CD8-positive, alpha-beta memory T cell (primary cell): ENCODE results near the gene CYP20A1. TPM values are rescaled to one million over a fixed set of nuclear protein-coding genes. Genes with fewer than 3 reads are reported as not detected.
A peak's percentile ranks its signal among the peaks of the same experiment; 100 is the strongest.
"Not testable (repeated sequence)": the region's sequence is repeated elsewhere in the genome, so short reads cannot be mapped to it uniquely, and the experiment has no call there.

Experiments
- CTCF ChIA-PET: fragments of 350-600 bp; sonication (Branson Sonifier 250); formaldehyde crosslinking; loops from one replicate; lab custom pipeline; 2021; ENCODE audit warnings: antibody characterized with exemption; lab: Charles Lee
- POLR2A ChIA-PET: fragments of 350-600 bp; sonication (Branson Sonifier 250); formaldehyde crosslinking; loops from one replicate; lab custom pipeline; 2021; ENCODE audit warnings: antibody characterized with exemption; lab: Charles Lee
- DNase-seq, 5 donors: peaks; one replicate each; pipeline versions ENCODE4 v3.0.0 to v3.0.0-alpha.2; 2020 to 2022; ENCODE audit warnings: mixed read lengths in 1 of 5
- H3K27ac ChIP-seq: one replicate; pipeline ENCODE4 v1.7.0; 2013; ENCODE audit warnings: low read depth, mild to moderate bottlenecking, low read length, moderate library complexity
- H3K27me3 ChIP-seq: 2 replicates; pipeline ENCODE4 v1.7.0; 2013; ENCODE audit warnings: low read length, mild to moderate bottlenecking; ENCODE audit not compliant: insufficient read depth, poor library complexity, severe bottlenecking
- H3K36me3 ChIP-seq: 2 replicates; pipeline ENCODE4 v1.7.0; 2013; ENCODE audit warnings: mild to moderate bottlenecking, low read length, moderate library complexity; ENCODE audit not compliant: insufficient read depth
- H3K4me1 ChIP-seq: 2 replicates; pipeline ENCODE4 v1.7.0; 2013; ENCODE audit warnings: mild to moderate bottlenecking, low read length, moderate library complexity; ENCODE audit not compliant: insufficient read depth
- H3K4me3 ChIP-seq: 2 replicates; pipeline ENCODE4 v1.7.0; 2013; ENCODE audit warnings: mild to moderate bottlenecking, low read length
- H3K9me3 ChIP-seq: 2 replicates; pipeline ENCODE4 v1.7.0; 2013; ENCODE audit warnings: mild to moderate bottlenecking, low read length
- H3K27ac Mint-ChIP-seq, 8 donors: one replicate each; pipeline ENCODE4 v1.8.0; 2020 to 2021; ENCODE audit warnings: mixed read lengths in 8 of 8, mild to moderate bottlenecking in 6 of 8, inconsistent platforms in 3 of 8, moderate library complexity in 3 of 8
- H3K27me3 Mint-ChIP-seq, 2 donors: one replicate each; pipeline ENCODE4 v1.8.0; 2020 to 2021; ENCODE audit warnings: mixed read lengths in 2 of 2, mild to moderate bottlenecking in 1 of 2, moderate library complexity in 1 of 2
- H3K36me3 Mint-ChIP-seq, 3 donors: one replicate each; pipeline ENCODE4 v1.8.0; 2020 to 2021; ENCODE audit warnings: mixed read lengths in 3 of 3, inconsistent platforms in 1 of 3, mild to moderate bottlenecking in 1 of 3
- H3K4me1 Mint-ChIP-seq, 3 donors: one replicate each; pipeline ENCODE4 v1.8.0; 2020 to 2021; ENCODE audit warnings: mixed read lengths in 3 of 3, inconsistent platforms in 1 of 3, mild to moderate bottlenecking in 1 of 3
- H3K4me3 Mint-ChIP-seq, 7 donors: one replicate each; pipeline ENCODE4 v1.8.0; 2020 to 2021; ENCODE audit warnings: mixed read lengths in 7 of 7, mild to moderate bottlenecking in 6 of 7, moderate library complexity in 4 of 7, inconsistent platforms in 2 of 7
- H3K9me3 Mint-ChIP-seq, 5 donors: one replicate each; pipeline ENCODE4 v1.8.0; 2020 to 2022; ENCODE audit warnings: mixed read lengths in 5 of 5, mild to moderate bottlenecking in 3 of 5, moderate library complexity in 2 of 5, inconsistent platforms in 1 of 5
- polyA plus RNA-seq: library from polyadenylated mRNA; unstranded; fragments of 300-500 nt; fragmentation: Illumina TruSeq; gene quantifications from one replicate; pipeline ENCODE4 v1.2.3, GENCODE V29; 2021
- total RNA-seq, 2 experiments: library from RNA; stranded (reverse); gene quantifications; one replicate each; pipeline ENCODE4 v1.2.3, GENCODE V29; 2021

Gene CYP20A1
- total and polyA plus RNA-seq, 3 experiments from 2014 or later: 28.5 to 41.7 (median 28.6) TPM

GRCh38 chr2:203246646-203247045 lies 7.8 kb downstream of the CYP20A1 start:
- ChIA-PET POLR2A (no interaction called here), CTCF (no interaction called here)
- H3K4me3 Mint-ChIP-seq: no peak overlapping the region
- peaks cover 5 to 67% (median 20%) of the 10 kb centered on the region in 3 donors for H3K36me3 Mint-ChIP-seq
- no peak overlapping the region for H3K4me3 ChIP-seq
- H3K27me3 ChIP-seq: no peaks in the 10 kb centered on the region
- H3K4me1 ChIP-seq: no peaks in the 10 kb centered on the region
- H3K27me3 Mint-ChIP-seq: no peaks in the 10 kb centered on the region
- H3K36me3 ChIP-seq: peaks cover 12% of the 10 kb centered on the region
- H3K4me1 Mint-ChIP-seq: peaks cover 21 to 37% (median 31%) of the 10 kb centered on the region in 3 donors
- H3K9me3 Mint-ChIP-seq: no peaks in the 10 kb centered on the region
- no peak for DNase-seq
- no peak overlapping the region for H3K27ac Mint-ChIP-seq
- no peaks in the 10 kb centered on the region for H3K9me3 ChIP-seq
- no peak overlapping the region for H3K27ac ChIP-seq

- ChIA-PET POLR2A (no interaction called here), CTCF (interaction anchor here (1.5 kb wide), 1 partner anchor 14 kb away, joined by 5 read pairs; the partner anchor contains the start of gene CYP20A1)
- Histone ChIP-seq H3K36me3 (peaks cover 14% of the 10 kb centered on the region), H3K9me3 (no peaks in the 10 kb centered on the region), H3K27ac (no peak overlapping the region), H3K4me3 (no peak overlapping the region), H3K27me3 (no peaks in the 10 kb centered on the region), H3K4me1 (no peaks in the 10 kb centered on the region)
- Mint-ChIP-seq H3K4me3 (no peak overlapping the region), H3K4me1 (peaks cover 8 to 10% (median 8%) of the 10 kb centered on the region in 3 donors), H3K9me3 (peaks cover 0 to 1% (median 0%) of the 10 kb centered on the region in 5 donors), H3K27me3 (no peaks in the 10 kb centered on the region), H3K27ac (peak overlapping the region in 4 of 8 donors; percentile 50 to 74 (median 55)), H3K36me3 (peaks cover 26 to 81% (median 27%) of the 10 kb centered on the region in 3 donors)
- DNase-seq: no peak
These were observed 14.0 kb downstream of the CYP20A1 start for GRCh38 chr2:203252818-203253217.

GRCh38 chr2:203253422-203254095 lies 14.7 kb downstream of the CYP20A1 start:
- H3K27me3 Mint-ChIP-seq, DNase-seq, H3K4me3 ChIP-seq, H3K27me3 ChIP-seq, H3K27ac ChIP-seq, H3K4me3 Mint-ChIP-seq, H3K27ac Mint-ChIP-seq, H3K9me3 Mint-ChIP-seq, H3K9me3 ChIP-seq, POLR2A ChIA-PET, H3K4me1 ChIP-seq: not testable (repeated sequence)
- peaks cover 17% of the 10 kb centered on the region for H3K36me3 ChIP-seq
- CTCF ChIA-PET: interaction anchor here (1.8 kb wide), 1 partner anchor 10 kb away, joined by 6 read pairs; no protein-coding TSS in a partner anchor
- H3K4me1 Mint-ChIP-seq: peaks cover 10 to 13% (median 11%) of the 10 kb centered on the region in 3 donors
- peaks cover 26 to 81% (median 30%) of the 10 kb centered on the region in 3 donors for H3K36me3 Mint-ChIP-seq

- peak overlapping the region in 4 of 8 donors; percentile 46 to 79 (median 70) for H3K27ac Mint-ChIP-seq
- H3K36me3 Mint-ChIP-seq: peaks cover 4 to 62% (median 12%) of the 10 kb centered on the region in 3 donors
- H3K4me1 Mint-ChIP-seq: peaks cover 18 to 38% (median 25%) of the 10 kb centered on the region in 3 donors
- H3K4me3 Mint-ChIP-seq: no peak overlapping the region
- Histone ChIP-seq H3K9me3 (no peaks in the 10 kb centered on the region), H3K36me3 (peaks cover 10% of the 10 kb centered on the region), H3K27me3 (no peaks in the 10 kb centered on the region), H3K4me3 (no peak overlapping the region), H3K27ac (no peak overlapping the region), H3K4me1 (no peaks in the 10 kb centered on the region)
- CTCF ChIA-PET: interaction anchor here (1.0 kb wide), 1 partner anchor 22 kb away, joined by 3 read pairs; no protein-coding TSS in a partner anchor
- DNase-seq: no peak
- no peaks in the 10 kb centered on the region for H3K27me3 Mint-ChIP-seq
- no peaks in the 10 kb centered on the region for H3K9me3 Mint-ChIP-seq
- POLR2A ChIA-PET: interaction anchor here (0.6 kb wide), 1 partner anchor 10 kb away, joined by 4 read pairs; no protein-coding TSS in a partner anchor
These were observed 22.7 kb downstream of the CYP20A1 start for GRCh38 chr2:203261326-203262159.

GRCh38 chr2:203279288-203279687 lies 40.5 kb downstream of the CYP20A1 start:
- Mint-ChIP-seq H3K9me3 (no peaks in the 10 kb centered on the region), H3K27me3 (peaks cover 0 to 2% of the 10 kb centered on the region in 2 donors), H3K36me3 (peaks cover 8 to 78% (median 17%) of the 10 kb centered on the region in 3 donors), H3K4me3 (no peak overlapping the region), H3K27ac (no peak overlapping the region), H3K4me1 (no peaks in the 10 kb centered on the region)
- Histone ChIP-seq H3K9me3 (no peaks in the 10 kb centered on the region), H3K27ac (no peak overlapping the region), H3K4me1 (no peaks in the 10 kb centered on the region), H3K27me3 (no peaks in the 10 kb centered on the region), H3K4me3 (no peak overlapping the region), H3K36me3 (peaks cover 30% of the 10 kb centered on the region)
- CTCF ChIA-PET: no interaction called here
- no peak for DNase-seq
- POLR2A ChIA-PET: no interaction called here

- no peaks in the 10 kb centered on the region for H3K4me1 ChIP-seq
- Mint-ChIP-seq H3K36me3 (peaks cover 8 to 81% (median 23%) of the 10 kb centered on the region in 3 donors), H3K27ac (no peak overlapping the region), H3K9me3 (no peaks in the 10 kb centered on the region), H3K4me3 (no peak overlapping the region), H3K27me3 (peaks cover 0 to 2% of the 10 kb centered on the region in 2 donors), H3K4me1 (no peaks in the 10 kb centered on the region)
- no peak overlapping the region for H3K27ac ChIP-seq
- no peak overlapping the region for H3K4me3 ChIP-seq
- H3K36me3 ChIP-seq: peaks cover 30% of the 10 kb centered on the region
- no peaks in the 10 kb centered on the region for H3K9me3 ChIP-seq
- no peak for DNase-seq
- ChIA-PET POLR2A (no interaction called here), CTCF (no interaction called here)
- no peaks in the 10 kb centered on the region for H3K27me3 ChIP-seq
These were observed 41.7 kb downstream of the CYP20A1 start for GRCh38 chr2:203280428-203281064.

- ChIA-PET CTCF (interaction anchor here (1.3 kb wide), 1 partner anchor 10 kb away, joined by 3 read pairs; no protein-coding TSS in a partner anchor), POLR2A (no interaction called here)
- no peaks in the 10 kb centered on the region for H3K9me3 ChIP-seq
- Mint-ChIP-seq H3K36me3 (peaks cover 8 to 76% (median 22%) of the 10 kb centered on the region in 3 donors), H3K27ac (no peak overlapping the region), H3K4me1 (no peaks in the 10 kb centered on the region), H3K9me3 (no peaks in the 10 kb centered on the region), H3K27me3 (no peaks in the 10 kb centered on the region), H3K4me3 (no peak overlapping the region)
- peaks cover 26% of the 10 kb centered on the region for H3K36me3 ChIP-seq
- H3K4me1 ChIP-seq: no peaks in the 10 kb centered on the region
- H3K27ac ChIP-seq: no peak overlapping the region
- H3K4me3 ChIP-seq: no peak overlapping the region
- H3K27me3 ChIP-seq: no peaks in the 10 kb centered on the region
- no peak for DNase-seq
These were observed 43.3 kb downstream of the CYP20A1 start for GRCh38 chr2:203282101-203282500.
